ENCODE results near the gene C1orf159. TPM values are rescaled to one million over a fixed set of nuclear protein-coding genes. Genes with fewer than 3 reads are reported as not detected.

C1orf159 gene
- total and polyA plus RNA-seq, 10 of the 15 experiments (the other 5 are each of a cell fraction or from before 2014, with no cell fraction given), result 0.11 to 23.4 (median 8.0) TPM

DNA sequence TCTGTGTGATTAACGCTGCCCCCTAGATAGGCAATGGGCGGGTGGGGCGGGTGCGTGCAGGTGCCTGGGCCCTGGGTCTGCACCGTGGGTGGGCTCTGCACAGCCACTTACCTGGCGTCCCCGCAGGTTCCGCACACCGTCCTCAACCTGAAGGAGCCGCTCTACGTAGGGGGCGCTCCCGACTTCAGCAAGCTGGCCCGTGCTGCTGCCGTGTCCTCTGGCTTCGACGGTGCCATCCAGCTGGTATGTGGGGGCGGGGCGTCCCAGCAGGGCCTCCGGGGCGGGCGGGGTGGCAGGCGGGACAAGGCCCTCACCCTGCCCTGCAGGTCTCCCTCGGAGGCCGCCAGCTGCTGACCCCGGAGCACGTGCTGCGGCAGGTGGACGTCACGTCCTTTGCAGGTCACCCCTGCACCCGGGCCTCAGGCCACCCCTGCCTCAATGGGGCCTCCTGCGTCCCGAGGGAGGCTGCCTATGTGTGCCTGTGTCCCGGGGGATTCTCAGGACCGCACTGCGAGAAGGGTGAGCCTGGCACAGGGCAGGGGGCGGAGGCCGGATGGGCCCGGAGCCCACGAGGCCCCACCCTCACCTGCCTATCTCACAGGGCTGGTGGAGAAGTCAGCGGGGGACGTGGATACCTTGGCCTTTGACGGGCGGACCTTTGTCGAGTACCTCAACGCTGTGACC is 64.6 kb downstream of the C1orf159 start:
- Histone ChIP-seq H3K27me3 (replicated peaks in 1 of 2; ENCODE audit: control insufficient read depth in 2 of 2, insufficient read depth in 2 of 2, low read length in 1 of 2) (no peaks in the 10 kb centered on the region), H3K27ac (ENCODE audit: control insufficient read depth, insufficient read depth) (no peak overlapping the region), H3K9me3 (replicated peaks; ENCODE audit: control insufficient read depth, insufficient read depth, low read length) (no peaks in the 10 kb centered on the region), H3K9ac (ENCODE audit: control insufficient read depth, insufficient read depth, low read length) (no peak overlapping the region), H3K4me3 (no peak overlapping the region), H3K4me1 (ENCODE audit: control insufficient read depth, insufficient read depth, low read length) (peaks cover 5% of the 10 kb centered on the region; the same call in 1 of the 2 replicates), H4K20me1 (ENCODE audit: control insufficient read depth, insufficient read depth) (no peaks in the 10 kb centered on the region), H3K4me2 (ENCODE audit: control insufficient read depth, insufficient read depth) (no peak overlapping the region), H2AFZ (ENCODE audit: control insufficient read depth, low read depth, low read length) (no peak overlapping the region), H3K79me2 (ENCODE audit: control insufficient read depth, insufficient read depth, low read length) (no peaks in the 10 kb centered on the region), H3K36me3 (ENCODE audit: control insufficient read depth in 2 of 2, insufficient read depth in 2 of 2, low read length in 1 of 2) (peaks cover 3 to 16% of the 10 kb centered on the region in 2 experiments; a peak in 3 of 4 replicates)
- ChIA-PET CTCF (interaction anchor here (1.0 to 1.2 kb wide), 2 partner anchors 13 to 19 kb away, joined by 3 read pairs; no protein-coding TSS in a partner anchor), POLR2A (no interaction called here), RAD21 (ENCODE audit: unreplicated experiment) (interaction anchor here (1.0 kb wide), 1 partner anchor 13 kb away, joined by 3 read pairs; no protein-coding TSS in a partner anchor), SMC1A (ENCODE audit: uncharacterized antibody, unreplicated experiment) (no interaction called here)
- FAIRE-seq (no peak), ATAC-seq (no peak), DNase-seq (ENCODE audit: low read depth, low spot score) (no peak)
- in situ Hi-C loops (cut with MboI) (loop anchor here (5.0 kb wide), 1 partner anchor 51 kb away; no protein-coding TSS in a partner anchor), intact Hi-C loops (cut with micrococcal nuclease; ENCODE audit: unreplicated experiment) (no loop called here)
- 67% methylated on average over 43 of the region's 46 CpGs for WGBS (ENCODE audit: insufficient coverage, insufficient replicate concordance, low lambda C conversion rate, missing lambda C conversion rate)
- BruUV-seq (replicated peaks), result no TSS peak
- TF ChIP-seq POLR2A (IDR thresholded peaks at IDR 0.05; ENCODE audit: low read depth, low read length) (0 out of 2 replicates have a peak, but pooled peaks have one; percentile 17), FOXK2 (IDR thresholded peaks at IDR 0.05) (no peak)

DNA sequence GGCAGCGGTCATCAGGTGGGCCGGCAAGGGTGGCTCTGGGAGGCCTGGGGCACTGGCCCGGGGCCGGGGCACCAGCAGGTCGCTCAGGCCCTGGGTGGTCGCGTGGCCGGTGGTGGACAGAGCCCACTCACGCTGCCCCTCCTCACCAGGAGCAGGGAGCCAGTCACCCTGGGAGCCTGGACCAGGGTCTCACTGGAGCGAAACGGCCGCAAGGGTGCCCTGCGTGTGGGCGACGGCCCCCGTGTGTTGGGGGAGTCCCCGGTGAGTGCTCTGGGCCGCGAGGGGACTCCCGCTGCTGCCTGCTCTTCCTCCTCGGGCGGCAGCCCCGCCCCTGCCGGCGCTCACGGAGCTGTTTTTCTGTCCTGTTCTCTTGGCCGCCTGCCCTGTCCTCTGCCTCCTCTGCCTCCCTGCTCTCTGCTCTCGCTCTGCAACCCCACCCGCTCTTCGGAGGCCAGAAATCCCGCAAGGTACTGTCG is 65.3 kb downstream of the C1orf159 start:
- Histone ChIP-seq H3K4me1 (ENCODE audit: control insufficient read depth, insufficient read depth, low read length) (peaks cover 5% of the 10 kb centered on the region; the same call in 1 of the 2 replicates), H3K4me3 (no peak overlapping the region), H4K20me1 (ENCODE audit: control insufficient read depth, insufficient read depth) (no peaks in the 10 kb centered on the region), H3K27me3 (replicated peaks in 1 of 2; ENCODE audit: control insufficient read depth in 2 of 2, insufficient read depth in 2 of 2, low read length in 1 of 2) (no peaks in the 10 kb centered on the region), H3K36me3 (ENCODE audit: control insufficient read depth in 2 of 2, insufficient read depth in 2 of 2, low read length in 1 of 2) (peaks cover 3 to 20% of the 10 kb centered on the region in 2 experiments; a peak in 3 of 4 replicates), H3K9ac (ENCODE audit: control insufficient read depth, insufficient read depth, low read length) (no peak overlapping the region), H3K4me2 (ENCODE audit: control insufficient read depth, insufficient read depth) (no peak overlapping the region), H2AFZ (ENCODE audit: control insufficient read depth, low read depth, low read length) (no peak overlapping the region), H3K27ac (ENCODE audit: control insufficient read depth, insufficient read depth) (no peak overlapping the region), H3K79me2 (ENCODE audit: control insufficient read depth, insufficient read depth, low read length) (no peaks in the 10 kb centered on the region), H3K9me3 (replicated peaks; ENCODE audit: control insufficient read depth, insufficient read depth, low read length) (no peaks in the 10 kb centered on the region)
- in situ Hi-C loops (cut with MboI) (loop anchor here (5.0 kb wide), 1 partner anchor 52 kb away; no protein-coding TSS in a partner anchor), intact Hi-C loops (cut with micrococcal nuclease; ENCODE audit: unreplicated experiment) (no loop called here)
- DNase-seq (ENCODE audit: low read depth, low spot score) (no peak), FAIRE-seq (no peak), ATAC-seq (peak; percentile 90)
- POLR2A ChIA-PET, result no interaction called here
- RAD21 ChIA-PET (ENCODE audit: unreplicated experiment), result interaction anchor here (1.0 kb wide), 1 partner anchor 14 kb away, joined by 3 read pairs; no protein-coding TSS in a partner anchor
- SMC1A ChIA-PET (ENCODE audit: uncharacterized antibody, unreplicated experiment), result no interaction called here
- CTCF ChIA-PET, result interaction anchor here (1.0 to 1.2 kb wide), 2 partner anchors 13 to 19 kb away, joined by 3 read pairs; no protein-coding TSS in a partner anchor
- WGBS (ENCODE audit: insufficient coverage, insufficient replicate concordance, low lambda C conversion rate, missing lambda C conversion rate), result 4% methylated on average over 32 of the region's 32 CpGs
- no TSS peak for BruUV-seq (replicated peaks)
- TF ChIP-seq, protein P1, sequence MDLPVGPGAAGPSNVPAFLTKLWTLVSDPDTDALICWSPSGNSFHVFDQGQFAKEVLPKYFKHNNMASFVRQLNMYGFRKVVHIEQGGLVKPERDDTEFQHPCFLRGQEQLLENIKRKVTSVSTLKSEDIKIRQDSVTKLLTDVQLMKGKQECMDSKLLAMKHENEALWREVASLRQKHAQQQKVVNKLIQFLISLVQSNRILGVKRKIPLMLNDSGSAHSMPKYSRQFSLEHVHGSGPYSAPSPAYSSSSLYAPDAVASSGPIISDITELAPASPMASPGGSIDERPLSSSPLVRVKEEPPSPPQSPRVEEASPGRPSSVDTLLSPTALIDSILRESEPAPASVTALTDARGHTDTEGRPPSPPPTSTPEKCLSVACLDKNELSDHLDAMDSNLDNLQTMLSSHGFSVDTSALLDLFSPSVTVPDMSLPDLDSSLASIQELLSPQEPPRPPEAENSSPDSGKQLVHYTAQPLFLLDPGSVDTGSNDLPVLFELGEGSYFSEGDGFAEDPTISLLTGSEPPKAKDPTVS (IDR thresholded peaks at IDR 0.05; ENCODE audit: low read depth, low read length), result no peak
- TF ChIP-seq SMARCA5 (IDR thresholded peaks at IDR 0.05) (0 out of 2 replicates have a peak, but pooled peaks have one; percentile 31), EGR1 (IDR thresholded peaks at IDR 0.05; ENCODE audit: borderline replicate concordance in 1 of 2, low read depth in 2 of 2, low read length in 2 of 2) (peak in 1 of 2 experiments; percentile 65; a peak in 1 of 3 replicates)
- TF ChIP-seq, protein P2, sequence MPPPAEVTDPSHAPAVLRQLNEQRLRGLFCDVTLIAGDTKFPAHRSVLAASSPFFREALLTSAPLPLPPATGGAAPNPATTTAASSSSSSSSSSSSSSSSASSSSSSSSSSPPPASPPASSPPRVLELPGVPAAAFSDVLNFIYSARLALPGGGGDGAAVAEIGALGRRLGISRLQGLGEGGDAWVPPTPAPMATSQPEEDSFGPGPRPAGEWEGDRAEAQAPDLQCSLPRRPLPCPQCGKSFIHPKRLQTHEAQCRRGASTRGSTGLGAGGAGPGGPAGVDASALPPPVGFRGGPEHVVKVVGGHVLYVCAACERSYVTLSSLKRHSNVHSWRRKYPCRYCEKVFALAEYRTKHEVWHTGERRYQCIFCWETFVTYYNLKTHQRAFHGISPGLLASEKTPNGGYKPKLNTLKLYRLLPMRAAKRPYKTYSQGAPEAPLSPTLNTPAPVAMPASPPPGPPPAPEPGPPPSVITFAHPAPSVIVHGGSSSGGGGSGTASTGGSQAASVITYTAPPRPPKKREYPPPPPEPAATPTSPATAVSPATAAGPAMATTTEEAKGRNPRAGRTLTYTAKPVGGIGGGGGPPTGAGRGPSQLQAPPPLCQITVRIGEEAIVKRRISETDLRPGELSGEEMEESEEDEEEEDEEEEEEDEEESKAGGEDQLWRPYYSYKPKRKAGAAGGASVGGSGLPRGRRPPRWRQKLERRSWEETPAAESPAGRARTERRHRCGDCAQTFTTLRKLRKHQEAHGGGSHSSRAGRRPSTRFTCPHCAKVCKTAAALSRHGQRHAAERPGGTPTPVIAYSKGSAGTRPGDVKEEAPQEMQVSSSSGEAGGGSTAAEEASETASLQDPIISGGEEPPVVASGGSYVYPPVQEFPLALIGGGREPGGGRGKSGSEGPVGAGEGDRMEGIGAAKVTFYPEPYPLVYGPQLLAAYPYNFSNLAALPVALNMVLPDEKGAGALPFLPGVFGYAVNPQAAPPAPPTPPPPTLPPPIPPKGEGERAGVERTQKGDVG (CRISPR knock-in tag; IDR thresholded peaks at IDR 0.05), result no peak
- TF ChIP-seq, protein P3, sequence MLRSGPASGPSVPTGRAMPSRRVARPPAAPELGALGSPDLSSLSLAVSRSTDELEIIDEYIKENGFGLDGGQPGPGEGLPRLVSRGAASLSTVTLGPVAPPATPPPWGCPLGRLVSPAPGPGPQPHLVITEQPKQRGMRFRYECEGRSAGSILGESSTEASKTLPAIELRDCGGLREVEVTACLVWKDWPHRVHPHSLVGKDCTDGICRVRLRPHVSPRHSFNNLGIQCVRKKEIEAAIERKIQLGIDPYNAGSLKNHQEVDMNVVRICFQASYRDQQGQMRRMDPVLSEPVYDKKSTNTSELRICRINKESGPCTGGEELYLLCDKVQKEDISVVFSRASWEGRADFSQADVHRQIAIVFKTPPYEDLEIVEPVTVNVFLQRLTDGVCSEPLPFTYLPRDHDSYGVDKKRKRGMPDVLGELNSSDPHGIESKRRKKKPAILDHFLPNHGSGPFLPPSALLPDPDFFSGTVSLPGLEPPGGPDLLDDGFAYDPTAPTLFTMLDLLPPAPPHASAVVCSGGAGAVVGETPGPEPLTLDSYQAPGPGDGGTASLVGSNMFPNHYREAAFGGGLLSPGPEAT (IDR thresholded peaks at IDR 0.05; ENCODE audit: low read depth), result 0 out of 2 replicates have a peak, but pooled peaks have one; percentile 26

Measured in GM12878 (cell line).